Liver (tissue), 9 donors: ENCODE data around the gene SRRM2. TPM values are rescaled to one million over a fixed set of nuclear protein-coding genes. Genes with fewer than 3 reads are reported as not detected.

Source experiments
- DNase-seq: peaks from one replicate; pipeline ENCODE4 v3.0.0-alpha.2; 2017; ENCODE audit warnings: low spot score
- H3K27ac ChIP-seq, 2 donors: one replicate each; pipeline ENCODE4 v1.7.0; 2013; ENCODE audit warnings: inconsistent platforms in 2 of 2, low read length in 2 of 2, control low read depth in 1 of 2, low read depth in 1 of 2, mild to moderate bottlenecking in 1 of 2
- H3K27me3 ChIP-seq, 4 donors: one replicate each; pipeline versions ENCODE4 v1.6.1 to v1.7.0; 2013; ENCODE audit warnings: low read length in 3 of 4, inconsistent platforms in 1 of 4, mild to moderate bottlenecking in 1 of 4, moderate library complexity in 1 of 4; ENCODE audit not compliant: control insufficient read depth in 4 of 4, insufficient read depth in 4 of 4
- H3K36me3 ChIP-seq, 4 donors: one replicate each; pipeline versions ENCODE4 v1.6.1 to v1.7.0; 2013; ENCODE audit warnings: low read length in 3 of 4, mild to moderate bottlenecking in 3 of 4, low read depth in 1 of 4, moderate library complexity in 1 of 4; ENCODE audit not compliant: control insufficient read depth in 4 of 4, insufficient read depth in 3 of 4
- H3K4me1 ChIP-seq, 4 donors: one replicate each; pipeline versions ENCODE4 v1.6.1 to v1.7.0; 2013; ENCODE audit warnings: low read length in 3 of 4, mild to moderate bottlenecking in 3 of 4, moderate library complexity in 1 of 4; ENCODE audit not compliant: control insufficient read depth in 4 of 4, insufficient read depth in 4 of 4
- H3K4me3 ChIP-seq, 3 donors: one replicate each; pipeline versions ENCODE4 v1.6.1 to v1.7.0; 2013; ENCODE audit warnings: low read length in 3 of 3, control low read depth in 1 of 3, low read depth in 1 of 3, mild to moderate bottlenecking in 1 of 3
- H3K9ac ChIP-seq, 2 donors: one replicate each; pipeline ENCODE4 v1.7.0; 2013; ENCODE audit warnings: low read length in 2 of 2, mild to moderate bottlenecking in 2 of 2, moderate library complexity in 2 of 2, control low read depth in 1 of 2, low read depth in 1 of 2
- H3K9me3 ChIP-seq, 4 donors: one replicate each; pipeline versions ENCODE4 v1.6.1 to v1.7.0; 2013; ENCODE audit warnings: low read length in 3 of 4; ENCODE audit not compliant: control insufficient read depth in 4 of 4
- ATF3 ChIP-seq: IDR thresholded peaks from 2 replicates; pipeline ENCODE4 v1.6.1; 2016; ENCODE audit warnings: antibody characterized with exemption
- CTCF ChIP-seq: fragments of 150-350 bp; IDR thresholded peaks from 2 replicates; pipeline ENCODE4 v1.5.1; 2017; ENCODE audit warnings: improper control_type of control experiment, low read depth, low read length; ENCODE audit not compliant: missing input control
- EGR1 ChIP-seq, 2 donors: IDR thresholded peaks; 2 replicates each; pipeline ENCODE4 v1.6.1; 2016 to 2018; ENCODE audit warnings: antibody characterized with exemption in 2 of 2, low read depth in 2 of 2
- FOXA1 ChIP-seq: IDR thresholded peaks from 2 replicates; pipeline ENCODE4 v1.6.1; 2016; ENCODE audit warnings: antibody characterized with exemption
- FOXA2 ChIP-seq: IDR thresholded peaks from 2 replicates; pipeline ENCODE4 v1.6.1; 2016; ENCODE audit warnings: antibody characterized with exemption
- GABPA ChIP-seq, 2 donors: IDR thresholded peaks in 1 of 2; conservative IDR thresholded peaks in 1 of 2; 2 replicates each; pipeline ENCODE4 v1.6.1; 2016; ENCODE audit warnings: antibody characterized with exemption in 2 of 2, mild to moderate bottlenecking in 1 of 2, moderate library complexity in 1 of 2
- HNF4A ChIP-seq, 2 donors: conservative IDR thresholded peaks; 2 replicates each; pipeline ENCODE4 v1.6.1; 2016; ENCODE audit warnings: antibody characterized with exemption in 2 of 2, mild to moderate bottlenecking in 2 of 2
- HNF4G ChIP-seq: IDR thresholded peaks from 2 replicates; pipeline ENCODE4 v1.6.1; 2016; ENCODE audit warnings: antibody characterized with exemption
- MAX ChIP-seq: IDR thresholded peaks from 2 replicates; pipeline ENCODE4 v1.6.1; 2016; ENCODE audit warnings: antibody characterized with exemption
- NR2F2 ChIP-seq: IDR thresholded peaks from 2 replicates; pipeline ENCODE4 v1.6.1; 2016; ENCODE audit warnings: antibody characterized with exemption
- RAD21 ChIP-seq, 2 donors: IDR thresholded peaks; 2 replicates each; pipeline ENCODE4 v1.6.1; 2016; ENCODE audit warnings: antibody characterized with exemption in 2 of 2, mild to moderate bottlenecking in 2 of 2
- SP1 ChIP-seq: IDR thresholded peaks from 2 replicates; pipeline ENCODE4 v1.6.1; 2018; ENCODE audit warnings: antibody characterized with exemption, mild to moderate bottlenecking
- TAF1 ChIP-seq: conservative IDR thresholded peaks from 2 replicates; pipeline ENCODE4 v1.6.1; 2016; ENCODE audit warnings: antibody characterized with exemption, mild to moderate bottlenecking
- YY1 ChIP-seq: IDR thresholded peaks from 2 replicates; pipeline ENCODE4 v1.6.1; 2016; ENCODE audit warnings: antibody characterized with exemption, mild to moderate bottlenecking
- ZBTB33 ChIP-seq: IDR thresholded peaks from 2 replicates; pipeline ENCODE4 v1.6.1; 2016; ENCODE audit warnings: antibody characterized with exemption
- WGBS: extraction: QIAGEN DNeasy Blood & Tissue Kit; methylation state at CpG from one replicate; pipeline ENCODE4 v1.1.7; 2013; 5-methylcytosine and 5-hydroxymethylcytosine counted together
- polyA plus RNA-seq, 2 donors: library from polyadenylated mRNA; stranded (reverse) in 1 of 2; unstranded in 1 of 2; fragments of 200-250 nt in 1 of 2; fragments of >200 nt in 1 of 2; fragmentation: Nextera tagmentation in 1 of 2; extraction: Ambion mirVana in 1 of 2; gene quantifications; one replicate each; pipeline versions ENCODE4 v1.2.1 to v1.2.3, GENCODE V29; 2013 to 2015
- total RNA-seq, 2 donors: library from RNA; depleted of rRNA; stranded (reverse); fragments of >200 nt; gene quantifications; one replicate each; pipeline ENCODE4 v1.2.3, GENCODE V29; 2014
- donor health status: healthy.
- donor health status: healthy.
- donor health status: healthy.
- donor health status: healthy.
- donor health status: healthy.

Gene SRRM2
- total and polyA plus RNA-seq, 4 donors, result 84.8 to 199 (median 133) TPM

- no peak for TF ChIP-seq ZBTB33
- no peak for TF ChIP-seq YY1
- 83% methylated on average over 14 of the region's 14 CpGs for WGBS
- peaks cover 43 to 90% (median 60%) of the 10 kb centered on the region in 4 donors for H3K36me3 ChIP-seq
- H3K9ac ChIP-seq, result no peak overlapping the region
- DNase-seq, result no peak
- H3K27ac ChIP-seq, result no peak overlapping the region
- no peaks in the 10 kb centered on the region for H3K9me3 ChIP-seq
- H3K4me1 ChIP-seq, result peaks cover 0 to 2% (median 0%) of the 10 kb centered on the region in 4 donors
- no peak overlapping the region for H3K4me3 ChIP-seq
- no peaks in the 10 kb centered on the region for H3K27me3 ChIP-seq
Measured at GRCh38 chr16:2769675-2770056, 17.2 kb downstream of the SRRM2 start.

GRCh38 chr16:2770057-2770951 is 17.9 kb downstream of the SRRM2 start:
- TF ChIP-seq EGR1 (IDR thresholded peaks at IDR 0.05; ENCODE audit: low read depth in 2 of 2), result no peak
- no peak for TF ChIP-seq HNF4G
- no peak for TF ChIP-seq MAX
- TF ChIP-seq FOXA1, result no peak
- no peak for TF ChIP-seq ATF3
- no peak for TF ChIP-seq HNF4A (conservative IDR thresholded peaks at IDR 0.05)
- no peak for TF ChIP-seq RAD21 (IDR thresholded peaks at IDR 0.05)
- TF ChIP-seq GABPA (IDR thresholded peaks at IDR 0.05 in 1 of 2, conservative IDR thresholded peaks at IDR 0.05 in 1 of 2), result no peak
- TF ChIP-seq FOXA2, result no peak
- no peak for TF ChIP-seq TAF1
- no peak for TF ChIP-seq SP1
- no peak for TF ChIP-seq CTCF
- TF ChIP-seq NR2F2, result no peak
- 89% methylated on average over 32 of the region's 32 CpGs for WGBS
- peaks cover 0 to 3% (median 0%) of the 10 kb centered on the region in 4 donors for H3K4me1 ChIP-seq
- H3K36me3 ChIP-seq, result peaks cover 43 to 86% (median 55%) of the 10 kb centered on the region in 4 donors
- no peak overlapping the region for H3K27ac ChIP-seq
- H3K4me3 ChIP-seq, result no peak overlapping the region
- no peaks in the 10 kb centered on the region for H3K9me3 ChIP-seq
- H3K27me3 ChIP-seq, result no peaks in the 10 kb centered on the region
- no peak for DNase-seq
- H3K9ac ChIP-seq, result no peak overlapping the region
